A673 (cell line): ENCODE measurements around the gene JPH2. TPM values are rescaled to one million over a fixed set of nuclear protein-coding genes. Genes with fewer than 3 reads are reported as not detected.
"Not testable (repeated sequence)": the region's sequence is repeated elsewhere in the genome, so short reads cannot be mapped to it uniquely, and the experiment has no call there.

ENCODE experiments used
- BruUV-seq: library from RNA; stranded (reverse); fragments of 400-500 nt; replicated peaks from 2 replicates; lab custom pipeline; 2021; lab: Mats Ljungman, UMichigan
- CTCF ChIA-PET: fragments of 300-600 bp; sonication (Branson Sonifier 250); formaldehyde crosslinking; loops from one replicate; lab custom pipeline; 2022; ENCODE audit warnings: antibody characterized with exemption; lab: Charles Lee
- POLR2A ChIA-PET: fragments of 300-600 bp; sonication (Branson Sonifier 250); formaldehyde crosslinking; loops from one replicate; lab custom pipeline; 2022; ENCODE audit warnings: antibody characterized with exemption; ENCODE audit not compliant: low non-redundant PET; lab: Charles Lee
- DNase-seq: peaks from one replicate; pipeline ENCODE4 v3.0.0-alpha.2; 2015; ENCODE audit warnings: low spot score
- H3K27ac ChIP-seq: fragments of 200-600 bp; sonication (generic); 2 replicates; pipeline ENCODE4 v1.5.1; 2016; ENCODE audit warnings: mixed run types, low read depth, mild to moderate bottlenecking, mixed read lengths, antibody characterized with exemption, low read length; ENCODE audit not compliant: poor library complexity, severe bottlenecking
- H3K27me3 ChIP-seq: fragments of 200-600 bp; sonication (generic); replicated peaks from 2 replicates; pipeline ENCODE4 v1.6.1; 2017; ENCODE audit warnings: mixed run types, low read depth, mild to moderate bottlenecking, mixed read lengths, antibody characterized with exemption, low read length; ENCODE audit not compliant: insufficient read depth, poor library complexity
- H3K36me3 ChIP-seq: fragments of 200-600 bp; sonication (generic); 2 replicates; pipeline ENCODE4 v1.6.1; 2016; ENCODE audit warnings: mixed run types, mild to moderate bottlenecking, mixed read lengths, antibody characterized with exemption, low read length; ENCODE audit not compliant: insufficient read depth, poor library complexity, severe bottlenecking
- H3K4me1 ChIP-seq: fragments of 200-600 bp; sonication (generic); 2 replicates; pipeline ENCODE4 v1.6.1; 2017; ENCODE audit warnings: mixed run types, mild to moderate bottlenecking, mixed read lengths, antibody characterized with exemption, low read length; ENCODE audit not compliant: insufficient read depth, poor library complexity, severe bottlenecking
- H3K4me3 ChIP-seq: fragments of 200-600 bp; sonication (generic); 2 replicates; pipeline ENCODE4 v1.5.1; 2016; ENCODE audit warnings: low read depth, mixed run types, mild to moderate bottlenecking, mixed read lengths, low read length; ENCODE audit not compliant: poor library complexity, severe bottlenecking
- H3K9me3 ChIP-seq: fragments of 200-600 bp; sonication (generic); 2 replicates; pipeline ENCODE4 v1.6.1; 2016; ENCODE audit warnings: mixed run types, low read depth, mild to moderate bottlenecking, mixed read lengths, antibody characterized with exemption, low read length; ENCODE audit not compliant: poor library complexity, severe bottlenecking
- EZH2 ChIP-seq: fragments of 200-600 bp; sonication (generic); IDR thresholded peaks from 2 replicates; pipeline ENCODE4 v1.6.1; 2017; ENCODE audit warnings: borderline replicate concordance, low read depth, mild to moderate bottlenecking, mixed read lengths, antibody characterized with exemption, low read length; ENCODE audit not compliant: poor library complexity, severe bottlenecking
- intact Hi-C: fragments of 100-400 bp; cut with micrococcal nuclease; formaldehyde crosslinking; loops from one replicate; pipeline ENCODE4 v1.10.0; 2022; ENCODE audit not compliant: unreplicated experiment
- total RNA-seq: library from RNA; stranded (reverse); gene quantifications from 2 replicates; pipeline ENCODE4 v1.2.3, GENCODE V29; 2021
- TF ChIP-seq, protein P1 (sequence below): fragments of 300-800, 200-600 bp; sonication (generic); conservative IDR thresholded peaks from 2 replicates; pipeline ENCODE4 v1.5.1; 2017; ENCODE audit warnings: low read depth, mild to moderate bottlenecking, antibody characterized with exemption, low read length, moderate library complexity, mixed read lengths

The JPH2 gene
- total RNA-seq, 1 experiment from 2014 or later, result 1.1 TPM

DNA sequence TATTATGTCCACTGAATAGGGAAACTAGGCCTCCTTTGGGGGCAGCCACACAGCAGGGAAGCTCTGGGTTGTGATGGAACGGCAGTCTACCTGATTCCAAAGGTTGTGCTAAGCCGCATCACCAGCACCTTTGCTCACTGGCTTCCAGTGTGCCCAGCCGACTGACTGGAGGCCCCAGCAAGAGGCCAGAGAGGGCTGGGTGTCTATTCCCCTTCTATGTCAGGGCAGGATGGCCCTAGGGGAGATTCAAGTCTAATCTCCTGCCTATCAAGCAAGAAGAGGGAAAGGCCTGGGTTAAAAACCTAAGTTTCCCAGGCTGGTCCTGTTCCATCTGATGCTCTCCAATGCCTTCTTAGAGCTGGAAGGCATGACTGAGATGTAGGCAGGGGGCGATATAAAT is 53.6 kb downstream of the JPH2 start:
- Histone ChIP-seq H3K27ac (no peak overlapping the region), H3K4me1 (no peaks in the 10 kb centered on the region), H3K27me3 (no peaks in the 10 kb centered on the region), H3K36me3 (no peaks in the 10 kb centered on the region), H3K4me3 (no peak overlapping the region), H3K9me3 (no peaks in the 10 kb centered on the region)
- no peak for DNase-seq
- CTCF ChIA-PET, result no interaction called here
- BruUV-seq, result no TSS peak
- intact Hi-C loops, result no loop called here
- TF ChIP-seq EZH2, result no peak
- TF ChIP-seq, protein P1, sequence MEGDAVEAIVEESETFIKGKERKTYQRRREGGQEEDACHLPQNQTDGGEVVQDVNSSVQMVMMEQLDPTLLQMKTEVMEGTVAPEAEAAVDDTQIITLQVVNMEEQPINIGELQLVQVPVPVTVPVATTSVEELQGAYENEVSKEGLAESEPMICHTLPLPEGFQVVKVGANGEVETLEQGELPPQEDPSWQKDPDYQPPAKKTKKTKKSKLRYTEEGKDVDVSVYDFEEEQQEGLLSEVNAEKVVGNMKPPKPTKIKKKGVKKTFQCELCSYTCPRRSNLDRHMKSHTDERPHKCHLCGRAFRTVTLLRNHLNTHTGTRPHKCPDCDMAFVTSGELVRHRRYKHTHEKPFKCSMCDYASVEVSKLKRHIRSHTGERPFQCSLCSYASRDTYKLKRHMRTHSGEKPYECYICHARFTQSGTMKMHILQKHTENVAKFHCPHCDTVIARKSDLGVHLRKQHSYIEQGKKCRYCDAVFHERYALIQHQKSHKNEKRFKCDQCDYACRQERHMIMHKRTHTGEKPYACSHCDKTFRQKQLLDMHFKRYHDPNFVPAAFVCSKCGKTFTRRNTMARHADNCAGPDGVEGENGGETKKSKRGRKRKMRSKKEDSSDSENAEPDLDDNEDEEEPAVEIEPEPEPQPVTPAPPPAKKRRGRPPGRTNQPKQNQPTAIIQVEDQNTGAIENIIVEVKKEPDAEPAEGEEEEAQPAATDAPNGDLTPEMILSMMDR, result no peak
- POLR2A ChIA-PET, result no interaction called here

DNA sequence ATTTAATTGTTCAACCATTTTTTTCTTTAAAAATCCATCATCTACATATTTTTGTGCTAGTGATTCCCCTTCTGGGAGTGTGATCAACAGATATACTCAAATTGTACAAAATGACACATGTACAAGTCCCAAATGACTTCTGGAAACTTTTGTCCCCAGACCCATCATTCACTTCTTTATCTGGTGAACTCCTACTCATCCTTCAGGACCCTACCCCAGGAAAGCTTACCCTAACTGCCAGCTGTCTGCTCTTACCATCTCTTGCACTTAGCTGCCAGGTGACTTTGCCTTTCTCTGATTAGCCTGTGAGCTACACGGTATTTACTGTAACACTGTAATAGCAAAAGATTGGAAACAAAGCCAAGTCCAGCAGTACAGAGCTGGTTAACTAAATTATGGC is 55.3 kb downstream of the JPH2 start:
- no TSS peak for BruUV-seq
- no peaks in the 10 kb centered on the region for H3K36me3 ChIP-seq
- no peak for TF ChIP-seq EZH2
- TF ChIP-seq, protein P1, result no peak
- ChIA-PET CTCF (no interaction called here), POLR2A (no interaction called here)
- no peak for DNase-seq
- no peak overlapping the region for H3K27ac ChIP-seq
- no peaks in the 10 kb centered on the region for H3K27me3 ChIP-seq
- no peak overlapping the region for H3K4me3 ChIP-seq
- intact Hi-C loops, result no loop called here
- no peaks in the 10 kb centered on the region for H3K4me1 ChIP-seq
- H3K9me3 ChIP-seq, result no peaks in the 10 kb centered on the region

GRCh38 chr20:44129911-44130718 is 56.9 kb downstream of the JPH2 start:
- no peaks in the 10 kb centered on the region for H3K27me3 ChIP-seq
- no peaks in the 10 kb centered on the region for H3K4me1 ChIP-seq
- no peak for DNase-seq
- no peak for TF ChIP-seq EZH2
- TF ChIP-seq, protein P1, result no peak
- no peaks in the 10 kb centered on the region for H3K36me3 ChIP-seq
- H3K27ac ChIP-seq, result no peak overlapping the region
- no peaks in the 10 kb centered on the region for H3K9me3 ChIP-seq
- intact Hi-C loops, result no loop called here
- H3K4me3 ChIP-seq, result no peak overlapping the region
- ChIA-PET CTCF (no interaction called here), POLR2A (no interaction called here)
- no TSS peak for BruUV-seq

- CTCF ChIA-PET, H3K9me3 ChIP-seq, H3K27me3 ChIP-seq, DNase-seq, H3K4me3 ChIP-seq, H3K27ac ChIP-seq, BruUV-seq, H3K4me1 ChIP-seq, intact Hi-C loops, H3K36me3 ChIP-seq: not testable (repeated sequence)
- POLR2A ChIA-PET, result interaction anchor here (0.6 kb wide), 1 partner anchor 70 kb away, joined by 5 read pairs; no protein-coding TSS in a partner anchor
These were observed 57.7 kb downstream of the JPH2 start for GRCh38 chr20:44129300-44129699.
